Islet of Langerhans (tissue), 1 donor: ENCODE results near the gene DMRTA2.

Experiments used
- FAIRE-seq: peaks from one replicate; lab custom pipeline; 2011; peaks lifted over from hg19 to GRCh38; lab: Jason Lieb, UNC

The DMRTA2 gene

DNA sequence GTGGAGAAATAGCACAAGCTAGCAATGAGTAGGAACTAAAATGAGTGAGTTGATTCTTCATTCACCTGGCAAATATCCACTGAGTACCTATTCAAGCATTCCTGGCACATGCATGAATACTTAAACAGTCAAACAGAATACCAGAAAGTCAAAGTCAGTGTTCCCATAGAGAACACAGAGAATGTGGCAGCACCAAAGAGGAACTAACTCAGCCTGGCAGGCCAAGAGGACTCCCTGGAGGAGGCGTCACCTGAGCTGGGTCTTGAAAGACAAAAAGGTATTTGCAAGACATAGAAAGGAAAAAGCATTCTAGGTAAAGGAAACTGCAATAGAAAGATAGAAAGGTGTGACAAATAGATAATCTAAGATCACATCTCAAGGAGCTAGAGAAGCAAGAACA lies 49.7 kb downstream of the DMRTA2 start:
- FAIRE-seq, result no peak

DNA sequence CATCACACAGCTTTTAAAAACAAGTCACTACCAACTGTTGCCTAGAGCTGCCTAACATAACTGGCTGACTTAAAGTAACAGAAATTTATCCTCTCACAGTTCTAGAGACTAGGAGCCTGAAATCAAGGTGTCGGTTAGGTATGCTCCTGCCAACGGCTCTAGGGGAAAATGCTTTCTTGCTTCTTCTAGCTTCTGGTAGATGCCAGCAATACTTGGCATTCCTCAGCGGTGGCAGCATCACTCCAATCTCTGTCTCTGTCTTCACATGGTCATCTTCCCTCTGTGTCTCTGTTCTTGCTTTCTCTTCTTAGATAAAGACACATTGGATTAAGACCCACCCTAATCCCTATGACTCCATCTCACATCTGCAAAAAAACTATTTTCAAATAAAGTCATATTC lies 51.5 kb downstream of the DMRTA2 start:
- no peak for FAIRE-seq

DNA sequence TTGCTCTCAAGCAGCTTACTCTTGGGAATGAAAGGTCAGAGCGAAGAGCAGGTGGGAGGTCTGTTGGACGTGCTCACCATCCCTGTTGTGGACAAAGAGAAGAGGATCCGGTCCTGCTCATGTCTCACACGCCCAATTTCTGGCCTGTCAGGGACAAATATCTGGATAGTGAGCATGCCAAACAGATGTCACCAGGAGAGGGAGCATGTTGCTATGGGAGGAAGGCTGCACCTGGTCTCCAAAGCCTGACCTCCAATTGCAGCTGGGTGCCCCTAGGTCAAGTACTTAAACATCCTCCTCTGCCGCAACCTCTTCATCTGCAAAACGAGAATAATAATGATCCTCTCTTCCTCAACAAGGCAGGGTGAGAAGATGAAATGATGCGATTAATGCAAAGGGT lies 53.4 kb downstream of the DMRTA2 start:
- no peak for FAIRE-seq

DNA sequence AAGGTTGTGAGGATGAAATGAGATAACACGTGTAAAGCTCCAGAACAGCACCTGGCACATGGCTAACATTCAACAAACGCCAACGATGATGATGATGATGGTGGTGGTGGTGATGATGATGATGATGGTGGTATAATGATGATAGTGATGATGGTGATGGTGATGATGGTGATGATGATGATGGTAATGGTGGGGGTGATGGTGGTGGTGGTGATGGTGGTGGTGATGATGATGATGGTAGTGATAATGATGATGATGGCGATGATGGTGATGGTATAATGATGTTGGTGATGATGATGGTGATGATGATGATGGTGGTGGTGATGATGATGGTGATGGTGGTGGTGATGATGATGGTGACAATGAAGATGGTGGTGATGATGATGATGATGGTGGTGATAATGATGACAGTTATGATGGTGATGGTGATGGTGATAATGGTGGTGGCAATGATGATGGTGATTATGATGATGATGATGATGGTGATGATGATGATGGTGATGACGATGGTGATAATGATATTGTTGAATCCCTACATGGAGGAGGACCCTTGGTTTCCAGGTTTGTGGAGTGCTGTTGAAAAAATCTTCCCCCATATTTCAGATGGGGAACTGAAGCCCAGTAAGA lies 54.1 kb downstream of the DMRTA2 start:
- no peak for FAIRE-seq

DNA sequence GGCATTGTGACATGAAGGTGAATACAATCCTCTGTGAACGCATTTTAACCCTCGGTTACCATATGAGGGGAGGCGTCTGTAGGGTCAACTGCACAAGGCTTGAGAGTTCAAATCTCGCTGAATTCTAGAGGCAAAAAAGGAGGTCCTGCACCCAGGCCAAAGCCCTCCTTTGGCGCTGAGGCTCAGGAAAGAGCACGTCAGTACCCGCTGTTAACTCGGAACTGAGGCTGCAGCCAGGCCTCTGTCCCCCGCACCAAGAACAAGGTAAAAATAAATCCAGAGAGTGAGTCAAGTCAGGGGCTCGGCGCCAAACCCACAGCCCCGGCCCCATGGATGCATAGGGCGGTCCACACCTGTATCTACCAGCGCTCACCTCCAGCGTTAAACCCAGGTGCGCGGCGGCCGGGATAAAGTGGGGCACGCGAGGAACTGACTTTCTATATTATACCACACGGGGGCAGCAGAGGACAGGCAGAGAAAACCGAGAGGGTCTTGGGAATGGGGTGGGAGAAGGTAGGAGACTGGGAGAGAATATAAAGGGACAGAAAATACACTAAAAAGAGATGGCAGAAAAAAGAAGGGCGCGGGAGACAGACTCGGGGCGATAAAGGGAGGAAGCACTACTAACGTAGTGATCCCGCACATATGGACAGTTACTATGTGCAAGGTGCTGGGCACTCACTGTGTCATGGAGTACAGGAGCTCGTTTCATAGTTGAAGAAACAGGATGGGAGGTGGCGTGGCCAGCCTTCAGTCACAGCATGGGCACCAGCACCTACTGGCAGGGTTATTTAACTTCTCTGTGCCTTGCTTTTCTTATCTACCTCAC lies 54.9 kb downstream of the DMRTA2 start:
- FAIRE-seq, result no peak
